ENCODE measurements around the gene PRR29.
"Not testable (repeated sequence)": the region's sequence is repeated elsewhere in the genome, so short reads cannot be mapped to it uniquely, and the experiment has no call there.

Gene PRR29

GRCh38 chr17:63997341-63998048 is 656 bp upstream of the PRR29 start:
- DNase-seq (ENCODE audit: low read depth) = no peak

GRCh38 chr17:63998721-63999679 is 849 bp downstream of the PRR29 start:
- no peak for DNase-seq (ENCODE audit: low read depth)

- DNase-seq (ENCODE audit: low read depth) = no peak
Observed at GRCh38 chr17:63999680-64000531, 1.8 kb downstream of the PRR29 start.

DNA sequence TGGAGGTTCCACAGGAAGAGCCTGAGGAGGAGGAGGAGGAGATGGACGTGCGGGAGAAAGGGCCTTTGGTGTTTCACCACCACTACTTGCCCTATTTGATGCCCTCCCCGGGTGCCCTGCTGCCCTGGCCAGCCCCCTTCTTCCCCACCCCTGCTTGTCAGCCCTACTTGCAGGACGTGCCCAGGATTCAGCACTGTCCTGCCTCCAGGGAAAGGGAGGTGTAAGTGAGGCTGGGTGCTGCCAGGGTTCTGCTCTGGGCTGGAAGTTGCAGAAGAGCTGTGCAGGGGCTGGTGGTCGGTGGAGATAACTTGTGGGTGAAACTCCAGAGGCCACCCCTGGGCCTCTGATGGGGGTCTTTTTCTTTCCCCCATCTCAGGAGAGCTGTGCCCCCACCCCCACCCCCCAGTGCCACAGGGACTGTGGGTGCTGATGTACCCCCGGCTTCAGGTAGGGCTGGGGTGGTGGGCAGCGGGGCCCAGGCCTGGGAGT is 3.0 kb downstream of the PRR29 start:
- DNase-seq (ENCODE audit: low read depth) = no peak

GRCh38 chr17:64001763-64002529 is 3.8 kb downstream of the PRR29 start:
- no peak for DNase-seq (ENCODE audit: low read depth)

- DNase-seq (ENCODE audit: low read depth) = no peak
Observed at GRCh38 chr17:64002658-64003525, 4.7 kb downstream of the PRR29 start.

- DNase-seq (ENCODE audit: low read depth) = no peak
Observed at GRCh38 chr17:64003526-64004121, 5.5 kb downstream of the PRR29 start.

DNA sequence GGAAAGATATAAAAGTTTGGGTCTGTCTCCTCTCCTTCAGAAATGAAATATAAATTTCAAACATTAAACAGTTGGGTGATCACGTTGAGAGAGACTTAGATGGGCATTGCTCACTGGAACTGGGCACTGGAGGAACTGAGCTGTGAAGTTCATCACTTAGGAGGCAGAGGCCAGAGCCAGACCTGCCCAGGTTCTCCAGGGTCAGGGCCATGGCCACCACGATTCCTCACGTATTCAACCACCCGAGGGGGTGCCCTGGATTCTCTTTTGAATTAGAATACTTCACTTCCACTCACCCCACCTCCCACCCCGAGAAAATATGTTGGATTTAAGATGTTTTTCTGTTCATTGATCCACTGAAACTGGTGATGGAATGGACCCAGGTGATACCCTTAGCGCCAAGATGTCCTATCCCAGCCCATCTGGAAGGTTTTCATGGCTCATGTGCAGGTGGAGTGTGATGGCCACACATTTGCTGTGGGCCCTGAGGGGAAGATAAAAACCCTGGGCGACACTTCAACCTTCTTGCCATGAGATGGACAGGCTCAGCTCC is 6.1 kb downstream of the PRR29 start:
- DNase-seq (ENCODE audit: low read depth) = no peak

DNA sequence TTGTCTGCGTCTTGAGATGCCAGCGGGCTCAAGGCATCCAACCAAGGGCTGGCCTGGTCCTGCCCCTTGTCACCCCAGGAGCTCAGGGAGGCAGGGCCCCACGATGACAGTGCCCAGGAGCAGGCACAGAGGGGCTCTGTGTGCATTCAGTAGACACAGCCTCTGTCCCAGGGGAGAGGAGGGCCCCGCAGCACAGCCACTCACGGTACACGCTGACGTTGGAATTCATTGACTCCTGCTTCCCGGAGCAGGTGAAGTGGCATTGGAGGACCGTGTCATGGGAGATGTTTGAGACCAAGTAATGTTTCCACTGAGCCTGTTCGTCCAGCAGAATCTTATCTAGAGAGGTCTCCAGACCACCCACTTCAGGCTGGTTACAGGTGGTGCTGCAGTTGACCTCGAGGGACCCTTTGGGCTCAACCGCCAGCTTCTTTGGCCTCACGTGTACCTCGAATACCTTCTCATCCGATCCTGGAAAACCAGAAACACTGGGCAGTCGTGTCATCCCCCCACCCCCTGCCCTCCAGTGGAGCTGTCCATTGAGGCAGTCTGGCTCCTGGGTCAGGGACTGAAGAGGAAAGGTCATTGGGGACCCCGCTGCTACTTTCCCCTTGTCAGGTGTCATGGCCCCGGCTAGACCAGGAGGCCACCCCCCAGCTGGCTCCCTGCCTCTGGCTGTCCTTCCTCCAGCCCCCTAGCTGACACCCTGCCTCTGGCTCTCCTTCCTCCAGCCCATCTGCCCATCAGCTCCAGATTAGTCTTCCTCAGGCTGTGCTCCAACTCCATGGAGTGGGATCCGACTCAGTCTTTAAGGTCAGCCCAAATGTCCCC is 7.0 kb downstream of the PRR29 start:
- DNase-seq (ENCODE audit: low read depth) = no peak

DNA sequence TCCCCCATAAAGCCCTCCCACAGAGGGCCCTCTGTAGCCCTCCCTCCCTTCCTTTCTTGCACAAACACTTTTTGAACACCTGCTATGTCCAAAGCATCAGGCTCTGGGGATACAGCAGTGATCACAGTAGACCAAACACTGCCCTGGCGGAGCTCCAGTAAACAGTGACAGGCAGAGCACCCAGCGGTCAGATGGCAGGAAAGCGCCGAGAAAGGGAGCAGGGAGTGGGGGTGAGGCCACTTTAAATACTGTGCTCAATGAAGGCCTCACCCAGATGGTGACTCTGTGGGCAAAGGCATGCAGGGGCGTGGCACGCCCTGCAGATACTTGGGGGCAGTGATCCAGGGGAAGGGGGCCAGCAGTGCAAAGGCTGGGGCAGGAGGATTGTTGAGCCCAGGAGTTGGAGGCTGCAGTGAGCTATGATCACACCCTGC is 7.6 kb downstream of the PRR29 start:
- DNase-seq (ENCODE audit: low read depth) = no peak

GRCh38 chr17:64006361-64007088 is 8.4 kb downstream of the PRR29 start:
- DNase-seq (ENCODE audit: low read depth) = no peak

- DNase-seq (ENCODE audit: low read depth) = not testable (repeated sequence)
Observed at GRCh38 chr17:64007089-64007837, 9.1 kb downstream of the PRR29 start.

DNA sequence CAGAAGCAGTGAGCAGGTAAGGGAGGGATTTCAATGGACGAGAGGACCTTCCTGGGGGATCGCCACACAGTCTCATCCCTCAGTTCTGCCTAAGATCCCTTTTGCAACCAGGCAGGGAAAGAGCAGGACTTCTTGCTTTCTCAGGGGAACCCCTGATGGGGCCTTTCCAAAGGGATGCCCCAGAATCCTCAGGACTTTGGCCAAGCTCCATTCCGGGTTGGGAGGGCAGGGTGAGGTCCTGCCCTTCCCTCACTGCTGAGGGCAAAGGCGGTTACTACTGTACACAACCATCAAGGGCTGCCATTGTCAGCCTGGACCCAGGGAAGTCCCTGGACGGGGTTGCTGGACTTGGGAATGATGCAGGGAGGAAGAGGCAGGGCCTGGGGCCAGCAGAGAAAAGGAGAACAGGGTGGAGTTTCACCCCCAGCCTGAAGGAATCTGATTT is 9.7 kb downstream of the PRR29 start:
- DNase-seq (ENCODE audit: low read depth) = no peak

GRCh38 chr17:64008346-64008745 is 10.2 kb downstream of the PRR29 start:
- no peak for DNase-seq (ENCODE audit: low read depth)

GRCh38 chr17:64008830-64009229 is 10.7 kb downstream of the PRR29 start:
- no peak for DNase-seq (ENCODE audit: low read depth)

DNA sequence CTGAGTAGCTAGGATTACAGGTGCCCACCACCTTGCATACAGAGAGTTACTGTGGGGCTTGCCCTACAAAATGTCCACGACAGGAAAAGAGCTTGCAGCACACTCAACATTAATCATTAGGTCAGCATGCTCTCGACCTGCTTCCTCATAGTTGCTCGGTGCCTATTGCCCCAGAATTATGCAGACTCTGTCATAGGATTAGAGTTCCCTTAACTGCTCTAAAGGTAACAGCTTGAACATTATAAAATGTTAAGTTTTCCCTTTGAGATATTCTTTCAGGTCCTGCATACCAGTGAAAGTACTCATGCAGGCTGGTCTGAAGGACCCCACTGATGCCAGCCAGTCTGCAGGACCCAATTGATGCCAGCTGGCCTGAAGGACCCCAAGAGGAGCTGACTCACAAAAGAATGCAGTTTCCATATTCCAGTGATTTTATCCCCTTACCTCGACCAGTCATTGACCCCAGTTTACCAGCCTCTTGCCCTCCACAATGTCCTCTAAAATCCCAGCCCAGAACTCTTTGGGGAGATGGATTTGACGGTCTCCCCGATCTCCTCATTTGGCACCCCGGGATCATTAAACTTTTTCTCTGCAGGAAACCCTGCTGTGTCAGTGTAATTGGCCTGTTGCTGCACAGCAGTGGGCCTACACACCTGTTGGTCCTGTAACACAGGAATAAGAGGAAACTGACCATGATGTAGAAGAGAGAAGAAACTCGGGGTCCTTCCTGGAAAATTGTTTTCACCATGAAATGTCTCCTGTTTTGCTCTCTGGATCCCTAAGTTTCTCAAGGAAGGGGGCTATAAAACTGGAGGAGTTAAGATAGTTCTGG is 11.6 kb downstream of the PRR29 start:
- DNase-seq (ENCODE audit: low read depth) = no peak
